ENCODE data around the gene MRPS26. TPM values are rescaled to one million over a fixed set of nuclear protein-coding genes. Genes with fewer than 3 reads are reported as not detected.

The MRPS26 gene
- total and polyA plus RNA-seq, 9 donors: 18.4 to 65.8 (median 51.9) TPM

DNA sequence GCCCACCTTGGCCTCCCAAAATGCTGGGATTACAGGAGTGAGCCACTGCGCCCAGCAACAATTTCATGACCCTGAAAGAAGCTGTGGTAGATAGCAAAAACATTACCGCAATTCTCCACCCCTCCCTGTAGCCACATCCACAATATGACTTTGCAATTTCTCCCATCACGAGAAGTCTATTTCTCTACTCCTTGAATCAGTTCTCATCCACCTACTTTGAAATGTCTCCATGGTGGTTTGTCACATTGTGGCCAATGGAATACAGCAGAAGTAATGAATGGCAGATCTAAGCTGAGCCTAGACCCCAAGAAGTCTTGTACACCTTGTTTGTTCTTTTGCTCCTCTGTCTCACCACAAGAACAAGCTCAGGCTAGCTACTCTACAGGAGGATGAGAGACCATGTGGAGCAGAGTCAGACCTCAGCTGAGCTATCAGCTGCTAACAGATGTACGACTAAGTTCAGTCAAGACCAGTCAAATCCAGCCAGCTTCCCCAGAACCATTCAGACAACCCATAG, 31.8 kb downstream of the MRPS26 start:
- 82 to 87% (median 84%) methylated on average over 4 of the region's 4 CpGs for WGBS, 3 donors
- intact Hi-C loops (cut with DNase I): no loop called here
- Histone ChIP-seq H3K36me3 (no peaks in the 10 kb centered on the region), H3K9me3 (no peaks in the 10 kb centered on the region), H3K27ac (no peak overlapping the region), H3K27me3 (no peaks in the 10 kb centered on the region), H3K4me3 (no peak overlapping the region), H3K4me1 (ENCODE audit: insufficient read depth) (peaks cover 7% of the 10 kb centered on the region)
- TF ChIP-seq EP300 (IDR thresholded peaks at IDR 0.05): no peak
- TF ChIP-seq, protein P1, sequence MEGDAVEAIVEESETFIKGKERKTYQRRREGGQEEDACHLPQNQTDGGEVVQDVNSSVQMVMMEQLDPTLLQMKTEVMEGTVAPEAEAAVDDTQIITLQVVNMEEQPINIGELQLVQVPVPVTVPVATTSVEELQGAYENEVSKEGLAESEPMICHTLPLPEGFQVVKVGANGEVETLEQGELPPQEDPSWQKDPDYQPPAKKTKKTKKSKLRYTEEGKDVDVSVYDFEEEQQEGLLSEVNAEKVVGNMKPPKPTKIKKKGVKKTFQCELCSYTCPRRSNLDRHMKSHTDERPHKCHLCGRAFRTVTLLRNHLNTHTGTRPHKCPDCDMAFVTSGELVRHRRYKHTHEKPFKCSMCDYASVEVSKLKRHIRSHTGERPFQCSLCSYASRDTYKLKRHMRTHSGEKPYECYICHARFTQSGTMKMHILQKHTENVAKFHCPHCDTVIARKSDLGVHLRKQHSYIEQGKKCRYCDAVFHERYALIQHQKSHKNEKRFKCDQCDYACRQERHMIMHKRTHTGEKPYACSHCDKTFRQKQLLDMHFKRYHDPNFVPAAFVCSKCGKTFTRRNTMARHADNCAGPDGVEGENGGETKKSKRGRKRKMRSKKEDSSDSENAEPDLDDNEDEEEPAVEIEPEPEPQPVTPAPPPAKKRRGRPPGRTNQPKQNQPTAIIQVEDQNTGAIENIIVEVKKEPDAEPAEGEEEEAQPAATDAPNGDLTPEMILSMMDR (IDR thresholded peaks at IDR 0.05): no peak
- TF ChIP-seq POLR2A (IDR thresholded peaks at IDR 0.05): no peak
- DNase-seq: no peak

DNA sequence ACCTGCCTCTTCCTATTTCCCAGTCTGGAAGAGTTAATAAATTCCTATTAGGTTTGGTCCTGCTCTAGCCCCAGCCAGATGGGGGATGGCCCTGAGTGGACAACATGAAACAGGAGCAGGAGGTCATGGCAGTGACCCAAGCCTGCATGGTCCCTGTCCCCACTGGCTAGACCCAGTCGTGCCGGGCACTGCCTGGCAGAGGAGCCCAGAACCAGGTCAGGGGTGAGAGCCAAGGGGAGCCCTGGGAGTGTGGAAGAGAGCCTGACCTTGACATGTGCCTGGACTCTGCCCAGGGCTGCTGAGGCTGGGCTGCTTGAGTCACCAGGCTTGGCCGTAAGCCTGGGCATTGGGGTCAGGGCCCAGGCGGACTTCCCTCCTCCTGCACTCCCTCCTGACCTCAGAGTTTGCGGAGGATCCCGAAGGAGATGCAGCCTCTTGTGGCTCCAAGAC, 35.1 kb downstream of the MRPS26 start:
- no peak overlapping the region for H3K4me3 ChIP-seq
- TF ChIP-seq EP300 (IDR thresholded peaks at IDR 0.05) (no peak), POLR2A (IDR thresholded peaks at IDR 0.05) (no peak)
- TF ChIP-seq, protein P1 (IDR thresholded peaks at IDR 0.05): no peak
- H3K27ac ChIP-seq: no peak overlapping the region
- peaks cover 8% of the 10 kb centered on the region for H3K4me1 ChIP-seq (ENCODE audit: insufficient read depth)
- 9 to 18% (median 12%) methylated on average over 6 of the region's 6 CpGs for WGBS, 3 donors
- no peaks in the 10 kb centered on the region for H3K36me3 ChIP-seq
- H3K27me3 ChIP-seq: no peaks in the 10 kb centered on the region
- peak in 4 of 5 donors; percentile 57 to 85 (median 63) for DNase-seq
- intact Hi-C loops (cut with DNase I): no loop called here
- no peaks in the 10 kb centered on the region for H3K9me3 ChIP-seq

DNA sequence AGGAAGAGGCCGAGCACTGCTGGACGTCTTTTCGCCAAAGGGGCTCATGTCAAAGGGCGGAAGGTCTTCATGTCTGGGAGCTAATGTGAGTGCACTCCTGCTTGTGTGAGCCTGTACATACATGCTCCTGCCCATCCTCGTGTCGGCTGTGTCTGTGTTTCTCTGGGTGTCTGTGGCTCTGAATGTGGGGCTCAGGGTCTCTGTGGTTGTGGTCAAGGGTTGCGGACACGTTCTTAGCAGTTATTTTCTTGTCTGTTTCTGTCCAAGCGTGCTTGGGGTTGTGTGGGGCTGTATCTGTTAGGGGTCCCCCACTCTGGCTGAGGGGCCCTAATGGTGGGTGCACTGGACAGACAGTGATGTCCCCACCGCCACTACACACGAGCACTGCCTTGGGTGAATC, 35.8 kb downstream of the MRPS26 start:
- WGBS, 3 donors: 92 to 95% (median 93%) methylated on average over 11 of the region's 11 CpGs
- Histone ChIP-seq H3K4me1 (ENCODE audit: insufficient read depth) (peaks cover 8% of the 10 kb centered on the region), H3K27me3 (no peaks in the 10 kb centered on the region), H3K9me3 (no peaks in the 10 kb centered on the region), H3K4me3 (no peak overlapping the region), H3K36me3 (no peaks in the 10 kb centered on the region), H3K27ac (no peak overlapping the region)
- no peak for TF ChIP-seq EP300 (IDR thresholded peaks at IDR 0.05)
- TF ChIP-seq, protein P1 (IDR thresholded peaks at IDR 0.05): no peak
- TF ChIP-seq POLR2A (IDR thresholded peaks at IDR 0.05): no peak
- intact Hi-C loops (cut with DNase I): no loop called here
- DNase-seq: no peak

DNA sequence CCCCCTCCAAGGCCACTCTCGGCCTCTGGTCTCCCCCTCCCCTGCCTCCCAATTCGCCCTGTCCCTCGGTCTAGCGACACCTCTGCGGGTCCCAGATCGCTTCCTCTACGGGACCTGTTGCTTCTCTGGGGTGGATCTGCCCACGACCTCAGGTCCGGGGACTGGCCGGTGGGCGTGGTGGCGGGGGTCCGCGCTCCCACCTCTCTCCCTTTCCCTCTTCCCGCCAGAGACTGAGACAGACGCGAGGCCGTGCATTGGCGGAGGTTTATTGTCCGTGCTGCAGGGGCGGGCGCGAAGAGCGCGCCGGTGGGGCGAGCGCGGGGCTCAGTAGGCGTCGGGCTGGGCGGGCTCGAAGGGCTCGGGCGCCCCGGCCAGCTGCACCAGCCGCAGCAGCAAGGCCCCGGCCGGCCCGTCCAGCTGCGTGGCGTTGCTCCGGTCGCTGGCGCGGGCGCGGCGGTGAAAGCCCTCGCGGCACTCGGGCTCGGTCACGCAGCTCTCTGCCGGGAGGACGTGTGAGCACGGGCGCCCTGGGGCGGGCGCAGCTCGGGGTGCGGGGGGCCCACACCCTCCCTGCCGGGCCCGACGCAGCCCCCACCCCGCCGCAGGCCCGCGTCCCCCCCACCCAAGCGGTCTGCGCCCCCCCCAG, 36.6 kb downstream of the MRPS26 start:
- Histone ChIP-seq H3K36me3 (no peaks in the 10 kb centered on the region), H3K27ac (no peak overlapping the region), H3K27me3 (no peaks in the 10 kb centered on the region), H3K4me1 (ENCODE audit: insufficient read depth) (peaks cover 8% of the 10 kb centered on the region), H3K9me3 (no peaks in the 10 kb centered on the region), H3K4me3 (no peak overlapping the region)
- TF ChIP-seq POLR2A (IDR thresholded peaks at IDR 0.05) (no peak), EP300 (IDR thresholded peaks at IDR 0.05) (no peak)
- TF ChIP-seq, protein P1 (IDR thresholded peaks at IDR 0.05): no peak
- no peak for DNase-seq
- WGBS, 3 donors: 4 to 9% (median 6%) methylated on average over 41 to 71 of the region's 71 CpGs
- intact Hi-C loops (cut with DNase I): no loop called here
